Measurements from ENCODE around the gene AK3. TPM values are rescaled to one million over a fixed set of nuclear protein-coding genes. Genes with fewer than 3 reads are reported as not detected.

Gene AK3
- total and polyA plus RNA-seq, 9 of the 15 experiments (the other 6 are each of a cell fraction or from before 2014, with no cell fraction given): 12.2 to 78.6 (median 41.8) TPM

DNA sequence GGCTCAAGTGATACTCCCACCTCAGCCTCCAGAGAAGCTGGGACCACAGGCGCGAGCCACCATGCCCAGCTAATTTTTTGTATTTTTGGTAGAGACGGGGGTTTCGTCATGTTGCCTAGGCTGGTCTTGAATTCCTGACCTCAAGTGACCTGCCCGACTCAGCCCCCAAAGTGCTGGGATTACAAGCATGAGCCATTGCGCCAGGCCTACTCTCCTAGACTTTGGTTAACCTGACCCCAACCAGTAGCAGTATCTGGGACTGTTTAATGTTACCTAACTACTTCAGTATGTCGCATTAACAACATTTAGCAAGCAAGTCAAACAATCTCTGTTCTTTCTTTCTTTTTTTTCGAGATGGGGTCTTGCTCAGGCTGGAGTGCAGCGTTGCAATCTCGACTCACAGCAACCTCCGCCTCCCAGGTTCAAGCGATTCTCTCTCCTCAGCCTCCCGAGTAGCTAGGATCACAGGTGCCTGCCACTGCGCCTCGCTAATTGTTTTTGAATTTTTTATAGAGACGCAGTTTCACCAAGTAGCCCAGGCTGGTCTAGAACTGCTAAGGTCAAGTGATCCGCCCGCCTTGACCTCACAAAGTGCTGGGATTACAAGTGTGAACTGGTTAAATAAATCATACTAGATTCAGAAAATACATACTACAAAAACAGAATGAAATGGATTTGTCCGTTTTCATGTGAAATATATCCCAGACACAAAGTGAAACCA lies 2.0 kb downstream of the AK3 start:
- FAIRE-seq: no peak
- intact Hi-C loops (cut with micrococcal nuclease): no loop called here
- Histone ChIP-seq H3K79me2 (ENCODE audit: control insufficient read depth, insufficient read depth, low read length) (peaks cover 71% of the 10 kb centered on the region), H4K20me1 (replicated peaks; ENCODE audit: control insufficient read depth, insufficient read depth, low read length) (no peaks in the 10 kb centered on the region; the same call in 1 of the 2 replicates), H3K4me1 (replicated peaks in 1 of 2; ENCODE audit: control insufficient read depth in 2 of 2, insufficient read depth in 2 of 2, low read length in 2 of 2) (peaks cover 9 to 23% of the 10 kb centered on the region in 2 experiments; a peak in 4 of 5 replicates), H3K4me3 (peak overlapping the region; percentile 89), H3K27me3 (ENCODE audit: control insufficient read depth in 2 of 2, insufficient read depth in 2 of 2, low read length in 2 of 2) (no peaks in the 10 kb centered on the region), H3K4me2 (ENCODE audit: insufficient read depth, low read length) (peak overlapping the region; percentile 83), H2AFZ (ENCODE audit: low read depth, low read length) (no peak overlapping the region), H3K9me3 (replicated peaks; ENCODE audit: control insufficient read depth, insufficient read depth, low read depth, low read length) (no peaks in the 10 kb centered on the region), H3K9me1 (ENCODE audit: control insufficient read depth, insufficient read depth, low read length) (no peaks in the 10 kb centered on the region), H3K27ac (ENCODE audit: extremely low read depth, low read depth, low read length) (peak overlapping the region; percentile 85; the same call in 2 of the 3 replicates), H3K36me3 (ENCODE audit: control insufficient read depth, insufficient read depth, low read length) (peaks cover 10% of the 10 kb centered on the region; the same call in 1 of the 3 replicates), H3K9ac (ENCODE audit: insufficient read depth in 1 of 2, low read depth in 2 of 2, low read length in 2 of 2) (peak overlapping the region; percentile 84 to 88)
- 11% methylated on average over 17 of the region's 19 CpGs for WGBS (ENCODE audit: insufficient coverage, low coverage, missing lambda C conversion rate)
- TF ChIP-seq RBBP5 (IDR thresholded peaks at IDR 0.05; ENCODE audit: borderline replicate concordance, insufficient read depth, low read length, poor library complexity, severe bottlenecking): no peak
- TF ChIP-seq ZBTB17 (CRISPR knock-in tag; IDR thresholded peaks at IDR 0.05): no peak
- 0 out of 2 replicates have a peak, but pooled peaks have one; percentile 3 for TF ChIP-seq PHF8 (IDR thresholded peaks at IDR 0.05; ENCODE audit: borderline replicate concordance, low read length)
- peak; percentile 32; the same call in 1 of the 2 replicates for TF ChIP-seq HMBOX1 (IDR thresholded peaks at IDR 0.05)
- peak in 1 of 4 experiments; percentile 13 for DNase-seq (ENCODE audit: extremely low read depth in 1 of 4, low spot score in 3 of 4)
- ChIA-PET CTCF (ENCODE audit: low intra/inter-chr PET ratio) (no interaction called here), POLR2A (interaction anchor here (1.6 kb wide), 2 partner anchors 10 to 74 kb away, joined by 3 to 4 read pairs; no protein-coding TSS in a partner anchor)
- no peak for ATAC-seq
- in situ Hi-C loops (cut with MboI): loop anchor here (25.0 kb wide), 1 partner anchor 698 kb away; the partner anchor contains the start of gene PLGRKT
- BruUV-seq (replicated peaks): no TSS peak

Data from K562 (cell line).